ENCODE results near the gene BCS1L.
A peak's percentile ranks its signal among the peaks of the same experiment; 100 is the strongest.

BCS1L gene, protein sequence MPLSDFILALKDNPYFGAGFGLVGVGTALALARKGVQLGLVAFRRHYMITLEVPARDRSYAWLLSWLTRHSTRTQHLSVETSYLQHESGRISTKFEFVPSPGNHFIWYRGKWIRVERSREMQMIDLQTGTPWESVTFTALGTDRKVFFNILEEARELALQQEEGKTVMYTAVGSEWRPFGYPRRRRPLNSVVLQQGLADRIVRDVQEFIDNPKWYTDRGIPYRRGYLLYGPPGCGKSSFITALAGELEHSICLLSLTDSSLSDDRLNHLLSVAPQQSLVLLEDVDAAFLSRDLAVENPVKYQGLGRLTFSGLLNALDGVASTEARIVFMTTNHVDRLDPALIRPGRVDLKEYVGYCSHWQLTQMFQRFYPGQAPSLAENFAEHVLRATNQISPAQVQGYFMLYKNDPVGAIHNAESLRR

DNA sequence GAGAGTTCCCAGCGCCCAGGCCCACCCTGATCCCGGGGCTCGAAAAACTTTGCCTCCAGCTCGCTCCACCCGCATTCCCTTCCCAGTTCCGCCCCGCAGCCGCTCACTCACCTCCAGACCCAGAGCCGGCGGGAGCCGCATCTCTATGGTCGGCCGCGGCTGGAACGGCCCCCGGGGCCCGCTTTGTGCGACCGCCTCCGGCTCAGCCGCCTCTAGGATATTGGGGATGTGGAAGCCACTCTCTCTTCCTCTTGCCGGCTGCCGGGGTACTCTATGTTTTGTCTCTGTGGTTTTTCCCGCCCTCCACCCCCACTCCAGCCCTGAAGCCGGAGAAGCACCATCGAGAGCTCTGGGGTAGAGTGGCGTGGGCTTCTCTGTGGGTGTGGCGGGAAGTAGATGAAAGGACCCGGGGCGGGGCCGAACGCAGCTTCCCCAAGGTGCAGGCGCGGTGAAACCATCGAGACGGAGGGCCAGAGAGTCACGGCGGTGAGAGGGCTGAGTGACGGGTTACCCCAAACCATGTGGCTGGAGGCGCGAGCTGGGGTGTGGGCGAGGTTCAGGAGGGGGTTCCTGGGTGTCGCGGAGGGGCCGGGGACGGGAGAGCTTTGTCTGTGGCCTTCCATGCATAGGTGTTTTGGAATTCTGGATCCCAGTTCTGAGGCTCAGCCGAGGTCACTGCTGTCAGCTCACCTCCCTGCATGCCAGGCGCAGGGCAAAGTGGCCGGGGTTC lies at the start of gene BCS1L, which contains the start of gene ZNF142:
Gene BCS1L, plus strand, starts transcription at position 426 of the 730 bp plus-strand sequence. CDS start 1,305 bp downstream, outside the sequence.
Gene ZNF142, minus strand, starts transcription at position 366 of the 730 bp plus-strand sequence. CDS start 3,194 bp downstream, outside the sequence.
- no peaks in the 10 kb centered on the region for H3K9me3 ChIP-seq (ENCODE audit: control insufficient read depth, insufficient read depth, low read length)
- peak within 1 kb of the TSS; percentile 84 for H3K9ac ChIP-seq (ENCODE audit: low read depth, low read length)
- H3K4me1 ChIP-seq (ENCODE audit: insufficient read depth, low read length): no peaks in the 10 kb centered on the region
- H3K36me3 ChIP-seq (ENCODE audit: insufficient read depth, low read length): peaks cover 12% of the 10 kb centered on the region

DNA sequence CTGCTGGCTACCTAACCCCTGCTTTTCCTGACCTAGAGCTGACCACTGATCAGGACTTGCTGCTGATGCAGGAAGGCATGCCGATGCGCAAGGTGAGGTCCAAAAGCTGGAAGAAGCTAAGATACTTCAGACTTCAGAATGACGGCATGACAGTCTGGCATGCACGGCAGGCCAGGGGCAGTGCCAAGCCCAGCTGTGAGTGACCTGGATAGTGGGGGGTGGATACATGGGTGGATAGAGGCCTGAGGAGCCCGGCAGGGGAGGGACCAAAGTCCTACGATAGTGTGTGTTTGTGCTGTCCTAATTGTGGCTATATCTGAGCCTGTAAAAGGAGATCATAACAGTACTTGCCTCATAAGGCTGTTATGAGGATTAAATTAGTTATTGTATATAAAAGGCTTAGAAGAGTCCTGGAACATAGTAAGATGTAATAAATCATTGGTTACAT lies 43.6 kb upstream of the BCS1L start:
- Histone ChIP-seq H3K4me1 (ENCODE audit: insufficient read depth, low read length) (no peaks in the 10 kb centered on the region), H3K9me3 (ENCODE audit: control insufficient read depth, insufficient read depth, low read length) (no peaks in the 10 kb centered on the region), H3K36me3 (ENCODE audit: insufficient read depth, low read length) (no peaks in the 10 kb centered on the region), H3K9ac (ENCODE audit: low read depth, low read length) (no peak overlapping the region)

DNA sequence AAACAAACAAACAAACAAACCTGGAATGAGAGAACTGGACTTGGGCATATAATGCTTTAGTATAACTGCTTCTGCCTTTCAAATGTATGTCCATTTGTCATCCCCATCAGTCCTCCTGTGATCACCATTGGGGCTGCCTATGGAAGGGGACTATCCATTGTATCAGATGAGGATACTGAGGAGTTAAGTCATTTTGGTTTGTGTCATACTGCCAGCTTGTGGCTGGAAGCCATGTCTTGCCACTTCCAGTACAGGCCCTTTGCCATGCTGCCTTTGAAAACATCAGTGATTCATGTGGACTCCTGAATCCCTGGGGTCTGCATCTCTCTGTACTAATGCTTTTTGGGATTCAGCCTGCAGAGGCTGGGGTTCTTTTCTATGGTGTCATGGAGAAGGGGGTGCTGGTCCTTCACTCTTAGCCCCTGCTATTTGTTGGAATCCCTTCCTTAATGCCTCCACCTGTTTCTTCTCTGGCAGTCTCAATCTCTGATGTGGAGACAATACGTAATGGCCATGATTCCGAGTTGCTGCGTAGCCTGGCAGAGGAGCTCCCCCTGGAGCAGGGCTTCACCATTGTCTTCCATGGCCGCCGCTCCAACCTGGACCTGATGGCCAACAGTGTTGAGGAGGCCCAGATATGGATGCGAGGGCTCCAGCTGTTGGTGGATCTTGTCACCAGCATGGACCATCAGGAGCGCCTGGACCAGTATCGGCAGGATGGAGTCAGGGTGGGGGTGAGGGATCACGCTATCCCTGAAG lies 41.2 kb upstream of the BCS1L start:
- Histone ChIP-seq H3K9me3 (ENCODE audit: control insufficient read depth, insufficient read depth, low read length) (no peaks in the 10 kb centered on the region), H3K9ac (ENCODE audit: low read depth, low read length) (no peak overlapping the region), H3K4me1 (ENCODE audit: insufficient read depth, low read length) (no peaks in the 10 kb centered on the region), H3K36me3 (ENCODE audit: insufficient read depth, low read length) (no peaks in the 10 kb centered on the region)

GRCh38 chr2:218621007-218621406 lies 38.5 kb upstream of the BCS1L start:
- Histone ChIP-seq H3K36me3 (ENCODE audit: insufficient read depth, low read length) (no peaks in the 10 kb centered on the region), H3K4me1 (ENCODE audit: insufficient read depth, low read length) (no peaks in the 10 kb centered on the region), H3K9ac (ENCODE audit: low read depth, low read length) (no peak overlapping the region), H3K9me3 (ENCODE audit: control insufficient read depth, insufficient read depth, low read length) (no peaks in the 10 kb centered on the region)

DNA sequence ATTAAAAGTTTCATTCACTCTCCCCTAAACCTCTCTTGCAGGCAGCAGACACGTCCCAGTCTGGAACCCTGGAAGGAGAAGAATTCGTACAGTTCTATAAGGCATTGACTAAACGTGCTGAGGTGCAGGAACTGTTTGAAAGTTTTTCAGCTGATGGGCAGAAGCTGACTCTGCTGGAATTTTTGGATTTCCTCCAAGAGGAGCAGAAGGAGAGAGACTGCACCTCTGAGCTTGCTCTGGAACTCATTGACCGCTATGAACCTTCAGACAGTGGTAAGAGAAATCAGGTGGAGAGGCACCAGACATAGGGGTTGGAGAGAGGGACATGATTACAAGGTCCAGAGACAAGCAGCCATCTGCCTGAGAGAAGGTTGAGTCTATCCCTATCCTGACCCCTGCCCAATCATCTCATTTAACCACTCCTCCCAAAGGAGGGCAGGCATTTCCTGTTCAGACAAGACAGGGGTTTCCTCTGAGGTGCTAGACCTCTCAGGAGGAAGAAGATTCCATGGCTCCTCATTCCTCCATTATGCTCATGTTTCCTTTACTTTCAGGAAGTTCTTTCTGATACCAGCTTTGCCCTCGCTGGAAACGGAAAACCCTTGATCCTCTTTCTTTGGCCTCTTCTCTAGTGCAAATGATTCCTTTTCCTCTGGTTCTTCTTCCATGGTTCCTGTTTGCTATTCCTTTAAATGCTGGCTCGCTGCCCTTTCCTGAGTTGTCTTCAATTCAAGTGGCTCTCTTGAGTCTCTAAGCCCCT lies 36.7 kb upstream of the BCS1L start:
- Histone ChIP-seq H3K9me3 (ENCODE audit: control insufficient read depth, insufficient read depth, low read length) (no peaks in the 10 kb centered on the region), H3K9ac (ENCODE audit: low read depth, low read length) (no peak overlapping the region)

DNA sequence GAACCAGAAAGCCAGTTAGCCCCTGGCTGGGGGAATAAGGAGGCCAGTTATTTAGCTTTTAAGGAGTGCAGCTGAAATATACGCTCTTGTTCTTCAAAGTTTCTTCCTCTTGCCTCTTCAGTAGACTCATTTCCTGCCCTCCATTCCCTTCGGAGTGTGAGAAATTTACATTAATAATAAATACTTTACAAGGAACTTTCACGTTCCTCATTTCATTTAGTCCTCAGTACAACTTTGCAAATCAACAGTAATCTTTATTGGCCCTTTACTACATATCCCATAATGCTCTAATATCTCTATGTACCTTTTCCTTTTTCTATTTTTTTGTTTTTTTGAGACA lies 36.1 kb upstream of the BCS1L start:
- Histone ChIP-seq H3K9ac (ENCODE audit: low read depth, low read length) (no peak overlapping the region), H3K9me3 (ENCODE audit: control insufficient read depth, insufficient read depth, low read length) (no peaks in the 10 kb centered on the region), H3K4me1 (ENCODE audit: insufficient read depth, low read length) (no peaks in the 10 kb centered on the region), H3K36me3 (ENCODE audit: insufficient read depth, low read length) (no peaks in the 10 kb centered on the region)

More for the DNA sequence above, 36.7 kb upstream of the BCS1L start:
- H3K36me3 ChIP-seq (ENCODE audit: insufficient read depth, low read length): no peaks in the 10 kb centered on the region
- no peaks in the 10 kb centered on the region for H3K4me1 ChIP-seq (ENCODE audit: insufficient read depth, low read length)

- no peaks in the 10 kb centered on the region for H3K9me3 ChIP-seq (ENCODE audit: control insufficient read depth, insufficient read depth, low read length)
- H3K36me3 ChIP-seq (ENCODE audit: insufficient read depth, low read length): no peaks in the 10 kb centered on the region
- no peaks in the 10 kb centered on the region for H3K4me1 ChIP-seq (ENCODE audit: insufficient read depth, low read length)
- no peak overlapping the region for H3K9ac ChIP-seq (ENCODE audit: low read depth, low read length)
Observed at GRCh38 chr2:218626369-218626768, 33.1 kb upstream of the BCS1L start.

DNA sequence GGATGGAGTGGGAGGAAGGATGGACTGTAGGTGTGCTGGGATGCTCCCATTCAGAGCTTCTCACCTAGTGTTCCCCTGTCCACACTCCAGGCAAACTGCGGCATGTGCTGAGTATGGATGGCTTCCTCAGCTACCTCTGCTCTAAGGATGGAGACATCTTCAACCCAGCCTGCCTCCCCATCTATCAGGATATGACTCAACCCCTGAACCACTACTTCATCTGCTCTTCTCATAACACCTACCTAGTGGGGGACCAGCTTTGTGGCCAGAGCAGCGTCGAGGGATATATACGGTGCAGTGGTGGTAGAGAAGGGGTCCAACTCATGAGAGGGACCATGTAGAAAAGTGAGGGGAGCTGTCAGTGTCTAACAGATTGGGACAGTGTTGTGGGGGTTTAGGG lies 31.5 kb upstream of the BCS1L start:
- no peak overlapping the region for H3K9ac ChIP-seq (ENCODE audit: low read depth, low read length)
- no peaks in the 10 kb centered on the region for H3K9me3 ChIP-seq (ENCODE audit: control insufficient read depth, insufficient read depth, low read length)
- H3K36me3 ChIP-seq (ENCODE audit: insufficient read depth, low read length): 0 out of 2 replicates have a peak, but pooled peaks cover 3% of the 10 kb centered on the region
- H3K4me1 ChIP-seq (ENCODE audit: insufficient read depth, low read length): no peaks in the 10 kb centered on the region

DNA sequence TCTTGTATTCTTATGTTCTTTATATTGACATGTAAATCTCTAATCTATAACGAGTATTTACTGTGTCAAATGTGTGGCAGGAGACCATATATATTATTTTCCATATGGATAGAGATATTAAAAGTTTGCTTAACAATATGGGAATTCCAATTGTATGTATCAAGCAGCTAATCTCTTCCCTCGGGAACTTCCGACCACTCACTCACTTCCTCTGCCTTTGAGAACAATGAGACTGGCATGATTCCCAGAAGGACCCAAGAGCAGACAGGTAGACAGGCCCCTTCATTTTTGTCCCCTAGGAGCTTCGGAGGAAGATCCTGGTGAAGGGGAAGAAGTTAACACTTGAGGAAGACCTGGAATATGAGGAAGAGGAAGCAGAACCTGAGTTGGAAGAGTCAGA lies 27.6 kb upstream of the BCS1L start:
- H3K9me3 ChIP-seq (ENCODE audit: control insufficient read depth, insufficient read depth, low read length): no peaks in the 10 kb centered on the region
- no peaks in the 10 kb centered on the region for H3K4me1 ChIP-seq (ENCODE audit: insufficient read depth, low read length)
- no peak overlapping the region for H3K9ac ChIP-seq (ENCODE audit: low read depth, low read length)
- peaks cover 23% of the 10 kb centered on the region for H3K36me3 ChIP-seq (ENCODE audit: insufficient read depth, low read length)

DNA sequence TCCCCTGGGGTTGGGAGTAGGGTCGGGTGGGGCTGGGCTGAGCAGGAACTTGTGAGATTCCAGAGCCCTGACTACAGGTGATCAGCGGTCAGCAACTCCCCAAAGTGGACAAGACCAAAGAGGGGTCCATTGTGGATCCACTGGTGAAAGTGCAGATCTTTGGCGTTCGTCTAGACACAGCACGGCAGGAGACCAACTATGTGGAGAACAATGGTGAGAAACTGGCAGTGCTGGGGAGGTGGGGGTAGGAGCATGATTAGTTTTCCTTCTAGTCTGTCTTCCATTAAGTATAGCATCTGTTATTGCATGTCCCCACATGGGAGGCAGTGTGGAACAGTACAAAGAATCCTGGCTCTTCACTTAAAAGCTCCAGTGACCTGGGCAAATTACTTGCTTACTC lies 23.8 kb upstream of the BCS1L start:
- H3K4me1 ChIP-seq (ENCODE audit: insufficient read depth, low read length): no peaks in the 10 kb centered on the region
- peaks cover 51% of the 10 kb centered on the region for H3K36me3 ChIP-seq (ENCODE audit: insufficient read depth, low read length)
- no peaks in the 10 kb centered on the region for H3K9me3 ChIP-seq (ENCODE audit: control insufficient read depth, insufficient read depth, low read length)
- no peak overlapping the region for H3K9ac ChIP-seq (ENCODE audit: low read depth, low read length)

GRCh38 chr2:218638372-218638771 lies 21.1 kb upstream of the BCS1L start:
- Histone ChIP-seq H3K4me1 (ENCODE audit: insufficient read depth, low read length) (no peaks in the 10 kb centered on the region), H3K9me3 (ENCODE audit: control insufficient read depth, insufficient read depth, low read length) (no peaks in the 10 kb centered on the region), H3K36me3 (ENCODE audit: insufficient read depth, low read length) (peaks cover 52% of the 10 kb centered on the region), H3K9ac (ENCODE audit: low read depth, low read length) (no peak overlapping the region)

DNA sequence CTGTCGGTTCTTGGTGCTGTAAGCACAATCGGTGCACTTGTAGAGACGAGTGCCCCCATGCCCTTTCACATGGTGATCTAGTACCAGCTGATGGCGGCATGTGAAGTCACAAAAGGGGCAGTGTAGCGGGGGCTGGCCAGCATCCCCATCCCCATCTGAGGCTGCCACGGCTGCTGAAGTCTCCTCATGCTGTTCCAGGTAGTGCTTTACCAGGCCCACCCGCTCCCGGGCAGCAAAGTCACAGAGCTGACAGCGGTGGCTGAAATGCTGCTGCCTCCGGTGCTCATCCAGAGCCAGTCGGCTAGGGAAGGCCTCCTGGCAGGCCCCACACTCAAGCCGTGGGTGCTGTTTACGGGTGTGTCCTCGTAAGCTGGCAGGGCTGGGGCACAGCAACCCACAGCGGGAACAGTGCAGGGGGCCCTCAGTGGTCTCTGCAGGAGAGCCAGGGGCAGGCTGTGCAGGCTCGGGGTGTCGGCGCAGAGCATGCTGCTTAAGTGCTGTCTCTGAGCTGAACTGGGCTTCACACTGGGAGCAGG lies 17.3 kb upstream of the BCS1L start:
- no peaks in the 10 kb centered on the region for H3K4me1 ChIP-seq (ENCODE audit: insufficient read depth, low read length)
- no peak overlapping the region for H3K9ac ChIP-seq (ENCODE audit: low read depth, low read length)
- H3K36me3 ChIP-seq (ENCODE audit: insufficient read depth, low read length): peaks cover 36% of the 10 kb centered on the region
- no peaks in the 10 kb centered on the region for H3K9me3 ChIP-seq (ENCODE audit: control insufficient read depth, insufficient read depth, low read length)

DNA sequence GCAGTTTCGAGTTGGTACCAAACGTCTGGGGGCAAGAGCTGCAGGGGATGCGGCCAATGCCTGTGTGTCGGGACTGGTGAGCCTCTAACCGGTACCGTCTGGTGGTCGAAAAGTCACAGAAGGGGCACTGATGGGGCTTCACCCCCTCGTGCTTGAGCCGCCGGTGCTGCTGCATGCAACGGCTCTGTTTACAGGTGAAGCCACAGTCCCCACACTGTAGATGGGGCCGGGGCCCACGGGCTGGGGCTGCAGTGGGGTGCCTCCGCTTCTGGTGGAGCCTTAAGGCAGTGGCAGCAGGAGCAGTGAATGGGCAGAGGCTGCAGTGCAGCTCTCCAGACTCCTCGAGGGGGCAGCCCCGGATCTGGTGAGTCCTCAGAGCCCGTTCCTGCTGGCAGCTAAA lies 16.7 kb upstream of the BCS1L start:
- Histone ChIP-seq H3K36me3 (ENCODE audit: insufficient read depth, low read length) (peaks cover 37% of the 10 kb centered on the region), H3K9ac (ENCODE audit: low read depth, low read length) (no peak overlapping the region), H3K9me3 (ENCODE audit: control insufficient read depth, insufficient read depth, low read length) (no peaks in the 10 kb centered on the region), H3K4me1 (ENCODE audit: insufficient read depth, low read length) (no peaks in the 10 kb centered on the region)
